ENCODE data around the gene MYO1G.

- TF ChIP-seq CTCF (IDR thresholded peaks at IDR 0.05; ENCODE audit: borderline replicate concordance, extremely low read depth, low read length, poor library complexity, severe bottlenecking) (no peak), EZH2 (IDR thresholded peaks at IDR 0.05; ENCODE audit: borderline replicate concordance, low read depth, low read length, severe bottlenecking) (no peak)
Measured at GRCh38 chr7:44978511-44979366, at the start of gene MYO1G.

All from DND-41 (cell line).